HTR-8/SVneo (cell line): ENCODE data around the gene SEPTIN14.
"Not testable (repeated sequence)": the region's sequence is repeated elsewhere in the genome, so short reads cannot be mapped to it uniquely, and the experiment has no call there.

ENCODE experiments used
- DNase-seq: peaks from one replicate; pipeline ENCODE4 v3.0.0; 2011; ENCODE audit warnings: low spot score, mixed read lengths; ENCODE audit not compliant: insufficient read length
- FAIRE-seq: peaks from 2 replicates; lab custom pipeline; 2011; peaks lifted over from hg19 to GRCh38; lab: Jason Lieb, UNC

Gene SEPTIN14

DNA sequence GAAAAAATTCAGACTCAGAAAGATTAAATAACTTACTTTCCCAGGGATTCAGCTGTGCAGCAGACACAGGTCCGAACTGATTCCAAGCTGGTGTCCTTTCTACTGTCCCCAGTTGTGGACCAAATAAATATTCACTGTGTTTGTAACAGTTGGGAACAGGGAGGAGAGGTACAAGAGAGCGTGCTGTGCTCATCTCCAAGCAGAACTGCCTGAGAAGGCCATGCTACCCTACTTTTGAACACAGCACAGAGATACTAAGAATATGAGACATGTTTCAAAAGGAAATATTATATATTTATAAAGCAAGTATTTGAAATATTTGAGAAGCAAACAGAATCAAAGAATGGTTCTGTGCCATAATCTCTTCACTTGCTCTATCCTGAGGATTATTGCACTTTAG, at the start of gene SEPTIN14:
Gene SEPTIN14 (minus strand): TSS at position 101 of the 400 bp plus-strand sequence. CDS start 756 bp downstream, outside the sequence.
- FAIRE-seq: peak; percentile 36
- not testable (repeated sequence) for DNase-seq

DNA sequence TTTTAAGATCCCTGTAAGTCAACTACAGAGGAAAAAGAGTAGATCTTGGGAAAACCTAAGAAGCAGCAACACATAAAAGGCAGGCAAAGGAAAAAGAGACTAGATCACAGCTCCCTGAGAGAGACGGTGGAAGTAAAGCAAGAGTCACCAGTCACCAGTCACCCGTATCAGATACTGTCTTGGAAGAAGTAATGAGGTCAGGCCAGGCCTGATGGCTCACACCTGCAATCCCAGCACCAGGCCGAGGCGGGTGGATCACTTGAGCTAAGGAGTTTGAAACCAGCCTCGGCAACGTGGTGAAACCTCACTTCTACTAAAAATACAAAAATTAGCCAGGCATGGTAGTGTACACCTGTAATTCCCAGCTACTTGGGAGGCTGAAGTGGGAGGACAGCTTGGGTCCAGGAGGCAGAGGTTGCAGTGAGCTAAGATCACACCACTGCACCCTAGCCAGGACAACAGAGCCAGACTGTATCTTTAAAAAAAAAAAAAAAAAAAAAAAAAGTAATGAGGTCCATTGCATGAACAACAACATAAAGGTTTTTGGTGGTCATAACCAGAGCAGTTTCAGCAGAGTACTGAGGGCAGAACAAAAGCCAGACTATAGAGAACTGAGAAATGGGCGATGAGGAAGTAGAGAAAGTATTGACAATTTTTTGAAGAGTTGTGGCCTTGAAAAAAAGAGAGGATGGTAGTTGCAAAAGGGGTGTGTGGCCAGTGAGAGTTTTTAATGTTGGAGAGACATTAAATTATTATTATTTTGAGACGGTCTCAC, 41.6 kb upstream of the SEPTIN14 start:
- FAIRE-seq: no peak

DNA sequence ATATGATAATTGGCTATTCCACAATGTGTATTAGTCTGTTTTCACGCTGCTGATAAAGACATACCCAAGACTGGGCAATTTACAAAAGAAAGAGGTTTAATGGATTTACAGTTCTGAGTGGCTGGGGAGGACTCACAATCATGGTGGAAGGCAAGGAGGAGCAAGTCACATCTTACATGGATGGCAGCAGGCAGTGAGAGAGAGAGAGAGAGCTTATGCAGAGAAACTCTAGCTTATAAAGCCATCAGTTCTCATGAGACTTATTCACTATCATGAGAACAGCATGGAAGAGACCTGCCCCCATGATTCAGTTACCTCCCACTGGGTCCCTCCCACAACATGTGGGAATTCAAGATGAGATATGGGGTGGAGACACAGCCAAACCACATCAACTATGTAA, 38.5 kb upstream of the SEPTIN14 start:
- DNase-seq, FAIRE-seq: not testable (repeated sequence)

More for the DNA sequence above, 41.6 kb upstream of the SEPTIN14 start:
- DNase-seq: no peak

DNA sequence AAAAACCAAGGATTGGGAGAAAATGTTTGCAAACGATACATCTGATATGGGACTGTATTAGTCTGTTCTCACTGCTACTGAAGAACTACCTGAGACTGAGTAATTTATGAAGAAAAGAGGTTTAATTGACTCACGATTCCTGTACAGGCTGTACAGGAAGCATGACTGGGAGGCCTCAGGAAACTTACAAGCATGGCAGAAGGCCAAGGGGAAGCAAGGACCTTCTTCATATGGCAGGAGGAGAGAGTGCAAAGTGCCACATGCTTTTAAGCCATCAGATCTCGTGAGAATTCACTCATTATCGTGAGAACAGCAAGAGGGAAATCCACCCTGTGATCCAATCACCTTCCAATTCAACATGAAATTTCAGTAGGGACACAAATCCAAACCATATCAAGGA, 35.7 kb upstream of the SEPTIN14 start:
- DNase-seq (no peak), FAIRE-seq (no peak)

DNA sequence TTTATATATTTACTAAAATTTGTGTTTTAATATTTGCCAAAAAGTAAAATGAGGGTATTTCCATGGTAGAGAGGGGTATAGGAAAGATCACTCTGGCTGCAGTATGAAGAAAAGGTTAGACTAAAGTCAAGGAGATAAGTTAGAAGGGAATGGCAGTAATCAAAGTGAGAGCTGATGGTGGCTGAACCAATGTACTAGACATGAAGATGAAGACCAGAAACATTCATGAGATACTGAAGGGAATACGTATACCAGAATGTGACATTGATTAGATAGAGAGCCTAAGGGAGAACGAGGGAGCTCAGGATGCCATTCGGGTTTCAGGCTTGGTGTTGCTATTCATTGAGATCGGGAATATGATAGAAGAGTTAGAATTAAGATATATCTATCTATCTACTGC, 32.5 kb upstream of the SEPTIN14 start:
- no peak for FAIRE-seq
- DNase-seq: no peak

DNA sequence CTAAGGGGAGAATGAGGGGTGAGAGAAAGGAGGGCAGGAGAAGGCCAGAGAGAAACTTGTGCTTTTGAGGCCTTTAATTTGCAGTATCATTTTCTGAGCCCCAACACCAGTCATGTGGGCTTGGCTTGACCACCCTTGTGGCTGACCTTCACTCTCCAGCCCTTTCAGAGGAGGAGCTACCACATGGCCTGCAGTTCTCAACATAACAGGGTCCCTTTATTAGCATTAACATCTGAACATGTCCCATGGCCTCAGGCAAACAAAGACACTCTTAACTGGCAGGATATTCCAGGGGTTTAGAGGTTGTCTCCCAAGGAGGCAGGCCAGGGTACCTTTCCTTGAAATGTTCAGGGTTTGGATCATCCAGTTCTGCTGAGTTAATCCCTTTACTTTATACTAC, 31.4 kb upstream of the SEPTIN14 start:
- no peak for FAIRE-seq
- no peak for DNase-seq

DNA sequence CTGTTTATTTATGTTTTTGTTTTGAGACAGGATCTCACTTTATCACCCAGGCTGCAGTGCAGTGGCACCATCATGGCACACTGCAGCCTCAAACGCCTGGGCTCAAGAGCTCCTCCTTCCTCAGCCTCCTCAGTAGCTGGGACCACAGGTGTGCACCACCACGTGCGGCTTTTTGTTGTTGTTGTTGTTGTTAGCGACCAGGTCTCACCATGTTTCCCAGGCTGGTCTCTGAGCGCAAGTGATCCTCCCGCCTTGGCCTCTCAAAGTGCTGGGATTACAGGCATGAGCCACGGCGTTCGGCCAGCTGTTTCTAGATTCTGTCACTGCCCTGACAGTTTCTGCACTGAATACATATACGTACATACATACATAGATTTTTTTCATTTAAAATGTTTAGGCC, 25.8 kb upstream of the SEPTIN14 start:
- peak; percentile 4 for FAIRE-seq
- DNase-seq: not testable (repeated sequence)

DNA sequence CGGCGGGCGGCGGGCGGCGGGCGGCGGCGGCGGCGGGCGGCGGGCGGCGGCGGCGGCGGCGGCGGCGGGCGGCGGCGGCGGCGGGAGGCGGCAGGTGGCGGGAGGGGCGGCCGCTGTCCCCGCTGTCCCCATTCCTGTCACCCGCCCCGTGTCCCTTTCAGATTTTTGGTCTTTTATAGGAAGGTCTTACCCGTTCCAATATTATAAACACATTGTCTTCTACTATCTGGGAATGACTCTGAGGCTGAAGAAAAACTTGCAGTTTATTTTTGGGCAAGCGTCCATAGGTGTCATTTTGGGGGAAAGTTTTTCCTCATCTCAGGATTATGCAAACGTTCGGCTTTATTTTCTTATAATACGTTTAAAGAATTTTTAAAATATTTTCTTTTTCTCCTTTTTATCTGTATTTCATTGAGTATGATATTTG, 25.3 kb upstream of the SEPTIN14 start:
- no peak for FAIRE-seq

DNA sequence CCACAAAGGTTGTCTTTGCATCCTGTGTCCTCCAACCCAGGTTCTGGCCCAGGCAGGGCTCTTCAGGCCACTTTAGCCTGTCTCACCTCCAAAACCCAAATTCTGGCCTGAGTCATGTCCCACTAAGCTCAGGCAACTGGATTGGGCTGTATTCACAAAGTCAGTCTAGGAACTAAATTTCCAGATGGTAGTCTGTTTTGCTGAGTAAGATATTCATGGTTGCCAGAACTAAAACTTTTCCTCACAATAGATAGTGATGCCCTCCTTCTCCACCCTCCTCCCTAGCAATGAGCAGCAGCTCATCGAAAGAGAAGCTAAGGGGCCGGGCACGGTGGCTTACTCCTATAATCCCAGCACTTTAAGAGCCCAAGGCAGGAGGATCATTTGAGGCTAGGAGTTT, 21.8 kb upstream of the SEPTIN14 start:
- FAIRE-seq (no peak), DNase-seq (no peak)

More for the DNA sequence above, 25.3 kb upstream of the SEPTIN14 start:
- DNase-seq: no peak

DNA sequence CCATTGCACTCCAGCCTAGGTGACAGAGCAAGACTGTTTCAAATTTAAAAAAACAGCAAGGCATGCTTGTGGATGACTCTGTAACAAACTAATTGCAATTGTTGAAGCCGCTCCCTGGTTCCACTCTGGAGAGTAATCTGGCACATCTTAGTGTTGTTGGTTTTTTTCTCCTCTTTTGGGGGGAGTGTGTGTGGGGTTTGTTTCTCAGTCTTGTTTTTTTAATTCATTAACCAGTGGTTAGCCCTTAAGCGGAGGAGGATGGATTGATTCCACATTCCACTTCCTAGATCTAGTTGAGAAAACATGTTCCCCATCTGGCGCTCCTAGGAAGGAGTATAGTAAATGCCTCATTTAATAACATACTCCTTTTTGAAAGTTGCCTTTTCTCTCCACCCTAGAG, 16.1 kb upstream of the SEPTIN14 start:
- FAIRE-seq (no peak), DNase-seq (no peak)

DNA sequence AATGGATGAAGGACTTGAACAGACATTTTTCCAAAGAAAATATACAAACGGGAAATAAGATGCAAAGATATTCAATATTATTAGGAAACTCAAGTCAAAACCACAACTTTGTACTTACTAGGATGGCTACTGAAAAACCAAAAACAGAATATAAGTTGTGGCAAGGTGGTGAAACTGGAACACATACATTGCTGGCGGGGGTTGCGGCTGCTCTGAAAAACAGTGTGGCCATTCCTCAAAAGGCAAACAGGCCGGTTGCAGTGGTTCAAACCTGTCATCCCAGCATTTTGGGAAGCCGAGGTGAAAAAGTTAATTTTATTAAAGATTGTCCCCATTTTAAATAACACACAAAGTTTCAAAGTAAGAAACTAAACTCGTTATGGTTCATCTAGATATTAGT, 14.8 kb upstream of the SEPTIN14 start:
- FAIRE-seq (no peak), DNase-seq (no peak)

DNA sequence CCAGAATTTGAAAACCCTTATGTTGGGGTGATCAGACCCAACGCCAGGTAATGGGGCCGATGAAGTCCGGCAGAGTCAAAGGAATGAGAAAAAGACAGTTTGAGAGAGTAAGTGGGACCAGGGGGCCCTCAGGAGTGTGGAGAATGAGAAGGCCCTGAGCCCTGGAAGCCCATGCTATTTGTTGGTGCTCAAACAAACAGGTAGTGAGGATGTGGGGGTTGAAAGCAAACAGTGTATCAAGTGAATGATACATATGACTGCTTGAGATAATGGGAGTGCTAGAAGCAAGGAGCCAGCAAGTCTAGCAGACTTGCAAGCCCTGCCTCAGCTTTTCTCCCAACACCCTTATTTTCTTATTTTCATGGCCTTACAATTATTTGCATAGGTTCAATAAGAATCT, 11.2 kb upstream of the SEPTIN14 start:
- DNase-seq (no peak), FAIRE-seq (no peak)

DNA sequence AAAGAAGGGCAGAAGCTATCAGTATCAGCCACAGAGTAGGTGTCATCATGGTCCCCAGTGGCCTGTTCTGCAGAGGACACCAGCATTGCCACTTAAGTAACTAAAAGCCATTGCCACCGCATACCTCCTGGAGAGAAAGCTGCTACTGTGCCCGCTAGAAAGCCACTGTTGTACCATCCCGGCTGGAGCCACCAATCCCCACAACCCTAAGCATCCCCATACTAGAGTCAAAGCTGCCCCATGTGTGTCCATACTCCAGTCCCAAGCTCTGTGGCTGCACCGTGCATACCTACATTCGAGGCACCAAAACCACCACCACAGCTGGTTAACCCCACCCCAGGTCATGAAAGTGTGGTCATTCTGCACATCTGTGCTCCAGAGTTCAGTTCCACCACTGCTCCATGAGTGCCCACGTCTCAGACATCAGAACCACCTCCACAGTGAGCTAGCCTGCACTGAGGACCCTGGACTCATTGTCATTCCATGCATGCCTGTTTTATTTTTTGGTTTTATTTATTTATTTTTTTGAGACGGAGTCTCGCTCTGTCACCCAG, 9.5 kb upstream of the SEPTIN14 start:
- DNase-seq (no peak), FAIRE-seq (no peak)

DNA sequence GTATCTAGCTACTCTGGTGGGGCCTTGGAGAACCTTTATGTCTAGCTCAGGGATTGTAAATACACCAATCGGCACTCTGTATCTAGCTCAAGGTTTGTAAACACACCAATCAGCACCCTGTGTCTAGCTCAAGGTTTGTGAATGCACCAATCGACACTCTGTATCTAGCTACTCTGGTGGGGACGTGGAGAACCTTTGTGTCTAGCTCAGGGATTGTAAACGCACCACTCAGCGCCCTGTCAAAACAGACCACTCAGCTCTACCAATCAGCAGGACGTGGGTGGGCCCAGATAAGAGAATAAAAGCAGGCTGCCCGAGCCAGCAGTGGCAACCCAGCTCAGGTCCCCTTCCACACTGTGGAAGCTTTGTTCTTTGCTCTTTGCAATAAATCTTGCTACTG, 6.4 kb upstream of the SEPTIN14 start:
- not testable (repeated sequence) for FAIRE-seq, DNase-seq

DNA sequence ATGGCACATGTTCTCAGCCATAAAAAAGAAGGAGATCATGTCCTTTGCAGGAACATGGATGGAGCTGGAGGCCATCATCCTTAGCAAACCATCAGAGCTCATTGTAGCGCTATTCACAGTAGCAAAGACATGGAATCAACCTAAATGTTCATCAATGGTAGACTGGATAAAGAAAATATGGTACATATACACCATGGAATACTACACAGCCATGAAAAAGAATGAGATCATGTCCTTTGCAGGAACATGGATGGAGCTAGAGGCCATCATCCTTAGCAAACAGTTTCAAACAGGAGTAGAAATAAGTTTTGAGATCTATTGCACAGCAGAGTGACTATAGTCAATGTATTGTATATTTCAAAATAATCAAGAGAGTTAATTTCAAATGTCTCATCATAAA, 17.4 kb downstream of the SEPTIN14 start:
- FAIRE-seq, DNase-seq: not testable (repeated sequence)

DNA sequence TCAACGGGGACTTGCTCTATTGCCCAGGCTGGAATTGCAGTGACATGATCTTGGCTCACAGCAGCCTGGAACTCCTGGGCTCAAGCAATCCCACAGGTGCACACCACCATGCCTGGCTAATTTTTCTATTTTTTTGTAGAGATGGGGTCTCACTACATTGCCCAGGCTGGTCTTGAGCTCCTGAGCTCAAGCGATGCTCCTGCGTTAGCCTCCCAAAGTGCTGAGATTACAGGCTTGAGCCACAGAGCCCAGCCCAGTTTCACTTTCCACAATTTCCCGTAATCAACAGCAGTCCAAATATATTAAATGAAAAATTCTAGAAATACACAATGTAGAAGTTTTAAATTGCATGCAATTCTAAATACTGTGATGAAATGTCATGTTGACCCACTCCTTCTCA, 24.0 kb downstream of the SEPTIN14 start:
- no peak for FAIRE-seq
- no peak for DNase-seq

DNA sequence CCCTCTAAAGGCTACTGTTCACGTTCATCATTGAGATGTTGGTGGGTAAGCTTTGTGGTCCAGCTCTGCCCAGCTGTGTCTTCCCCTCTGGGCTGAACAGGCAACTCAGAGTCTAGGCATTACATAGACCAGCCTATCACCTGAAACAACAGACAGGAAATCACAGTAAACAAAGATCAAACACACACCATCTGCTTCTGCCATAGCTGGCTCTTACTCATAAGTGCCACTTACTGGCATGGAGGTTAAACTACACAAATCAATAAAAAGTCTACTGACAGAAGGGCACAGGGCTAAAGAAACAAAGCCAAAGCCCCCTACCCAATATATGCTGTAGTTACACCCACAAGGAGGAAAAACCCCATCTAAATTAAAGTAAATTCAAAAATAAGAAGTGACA, 35.0 kb downstream of the SEPTIN14 start:
- DNase-seq (no peak), FAIRE-seq (no peak)

DNA sequence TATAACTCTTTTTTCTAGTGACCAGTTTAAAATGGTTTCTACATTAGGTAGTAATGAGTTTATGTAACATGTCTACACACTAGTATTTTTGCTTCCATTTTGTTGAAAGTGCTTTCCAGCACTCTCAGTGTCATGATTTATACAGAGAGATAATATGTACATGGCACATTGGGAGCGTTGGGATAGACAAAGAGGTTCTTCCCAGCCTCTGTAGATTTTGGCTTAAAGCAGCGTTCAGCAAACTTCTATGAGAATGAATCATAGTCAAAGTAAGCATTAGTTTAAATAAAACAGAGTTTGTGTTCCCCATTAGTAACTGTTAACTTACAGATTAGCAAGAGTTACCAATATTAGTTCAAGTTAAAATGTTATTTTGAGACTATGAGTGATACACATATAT, 43.9 kb downstream of the SEPTIN14 start:
- DNase-seq: no peak
- no peak for FAIRE-seq

DNA sequence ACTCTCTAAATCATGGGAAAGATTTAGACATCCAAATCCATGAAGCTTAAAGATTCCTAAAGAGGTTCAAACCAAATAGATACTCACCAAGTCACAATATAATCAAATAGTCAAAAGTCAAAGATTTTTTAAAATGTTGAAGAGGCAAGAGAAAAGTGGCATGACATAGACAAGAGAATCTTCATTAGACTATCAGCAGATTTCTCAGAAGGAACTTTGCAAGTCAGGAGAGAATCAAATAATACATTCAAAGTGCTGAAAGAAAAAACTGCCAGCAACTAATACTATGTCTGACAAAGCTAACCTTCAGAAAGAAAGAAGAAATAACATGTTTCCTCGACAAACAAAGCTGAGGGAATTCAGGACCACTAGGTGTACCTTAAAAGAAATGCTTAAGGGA, 65.3 kb downstream of the SEPTIN14 start:
- FAIRE-seq, DNase-seq: not testable (repeated sequence)

DNA sequence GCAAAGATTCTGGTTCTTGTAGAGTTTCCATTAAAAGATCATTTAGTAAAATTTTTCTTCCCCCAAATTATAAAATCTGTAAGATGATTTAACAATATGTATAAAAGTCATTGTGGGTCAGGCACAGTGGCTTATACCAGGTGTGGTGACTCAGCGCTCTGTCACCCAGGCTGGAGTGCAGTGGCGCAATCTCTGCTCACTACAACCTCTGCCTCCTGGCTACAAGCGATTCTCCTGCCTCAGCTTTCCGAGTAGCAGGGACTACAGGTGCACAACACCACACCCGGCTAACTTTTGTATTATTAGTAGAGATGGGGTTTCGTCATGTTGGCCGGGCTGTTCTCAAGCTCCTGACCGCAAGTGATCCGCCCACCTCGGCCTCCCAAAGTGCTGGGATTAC, 68.0 kb downstream of the SEPTIN14 start:
- DNase-seq: no peak
- FAIRE-seq: no peak

DNA sequence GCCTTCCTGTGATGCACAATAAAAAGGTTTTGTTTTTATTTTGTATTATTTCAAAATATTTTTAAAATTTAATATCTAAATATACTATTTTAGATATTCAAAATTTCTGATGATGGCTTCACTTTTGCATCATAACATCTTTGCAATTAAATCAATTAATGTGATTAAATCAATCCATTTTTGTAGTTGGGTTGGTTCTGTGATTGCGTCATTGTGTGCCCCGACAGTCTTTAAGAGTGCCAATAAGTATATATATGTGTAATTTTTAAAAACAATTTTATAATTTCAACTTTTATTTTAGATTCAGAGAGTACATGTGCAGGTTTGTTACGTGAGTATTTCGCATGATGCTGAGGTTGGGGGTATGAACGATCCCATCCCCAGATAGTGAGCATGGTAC, 70.5 kb downstream of the SEPTIN14 start:
- FAIRE-seq (no peak), DNase-seq (no peak)

DNA sequence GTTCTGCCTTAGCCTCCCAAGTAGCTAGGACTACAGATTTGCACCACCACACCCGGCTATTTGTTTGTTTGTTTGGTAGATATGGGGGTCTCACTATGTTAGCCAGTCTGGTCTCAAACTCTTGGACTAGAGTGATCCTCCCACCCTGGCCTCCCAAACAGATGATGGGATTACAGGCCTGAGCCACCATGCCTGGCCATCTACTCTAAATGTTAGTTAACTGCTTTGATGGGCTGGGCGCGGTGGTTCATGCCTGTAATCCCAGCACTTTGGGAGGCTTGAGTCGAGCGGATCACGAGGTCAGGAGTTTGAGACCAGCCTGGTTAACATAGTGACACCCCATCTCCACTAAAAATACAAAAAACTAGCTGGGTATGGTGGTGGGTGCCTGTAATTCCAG, 74.8 kb downstream of the SEPTIN14 start:
- DNase-seq (no peak), FAIRE-seq (no peak)
